Smooth muscle cell of the coronary artery (primary cell): ENCODE data around the gene GORASP1. TPM values are rescaled to one million over a fixed set of nuclear protein-coding genes. Genes with fewer than 3 reads are reported as not detected.

Source experiments
- total RNA-seq: library from RNA; depleted of rRNA; stranded (reverse); fragments of >200 nt; gene quantifications from 2 replicates; pipeline ENCODE4 v1.2.3, GENCODE V29; 2014; ENCODE audit warnings: low replicate concordance

Gene GORASP1
- total RNA-seq, result 30.5 and 36.7 TPM in 2 replicates

GRCh38 chr3:39107388-39108199 lies at the start of gene GORASP1, which contains the start of gene TTC21A:
Gene GORASP1, minus strand, starts transcription at chr3:39107627. Its CDS starts 86 bp downstream, at chr3:39107541.
Gene TTC21A, plus strand, starts transcription at chr3:39107680. Its CDS starts 158 bp downstream, at chr3:39107838.

GRCh38 chr3:39051649-39052561 lies 55.5 kb downstream of the GORASP1 start, which contains the start of the genes SCN11A and WDR48:
Gene SCN11A, minus strand, starts transcription at chr3:39051944. Its CDS starts 101,582 bp downstream, at chr3:38950362.
Gene WDR48, plus strand, starts transcription at chr3:39052016. Its CDS starts 10 bp downstream, at chr3:39052026.

Other genes with a start within 250 kb of the GORASP1 start
- under 0.01 TPM in 1 of 2 replicates, not detected in the other for gene SCN11A, start 55.7 kb downstream of the GORASP1 start, total RNA-seq
- gene WDR48, start 55.6 kb downstream of the GORASP1 start, total RNA-seq, result 27.3 and 39.7 TPM in 2 replicates
- 2.0 and 2.7 TPM in 2 replicates for gene TTC21A, start 53 bp upstream of the GORASP1 start, total RNA-seq
- gene CSRNP1, start 46.0 kb upstream of the GORASP1 start, total RNA-seq, result 2.8 and 18.2 TPM in 2 replicates
- gene XIRP1, start 85.0 kb upstream of the GORASP1 start, total RNA-seq, result not detected in 2 replicates
- gene CX3CR1, start 172.4 kb upstream of the GORASP1 start, total RNA-seq, result under 0.01 TPM in 1 of 2 replicates, not detected in the other
- gene CCR8, start 222.1 kb upstream of the GORASP1 start, total RNA-seq, result not detected in 2 replicates